Measurements from ENCODE around the gene HSD17B12.

HSD17B12 gene

DNA sequence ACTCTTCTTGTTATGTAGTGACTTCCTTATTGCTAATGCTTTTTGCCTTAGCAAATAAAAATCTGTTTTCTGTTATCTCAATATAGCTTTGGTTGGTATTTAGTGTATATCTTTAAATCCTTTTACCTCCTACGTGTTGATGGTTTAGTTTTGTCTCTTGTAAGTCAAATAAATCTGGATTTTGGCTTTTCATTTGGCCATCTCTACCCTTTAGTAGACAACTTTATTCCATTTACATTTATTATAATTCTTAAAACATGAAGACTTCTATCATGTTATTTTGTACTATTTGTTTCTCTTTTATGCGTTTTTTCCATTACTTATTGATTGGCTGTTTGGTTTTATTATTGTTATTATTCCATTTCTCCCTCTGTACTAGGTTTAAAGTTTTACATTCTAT lies 180.6 kb downstream of the HSD17B12 start:
- Histone ChIP-seq H3K18ac (ENCODE audit: low read length) (no peak overlapping the region), H3K9ac (ENCODE audit: low read length) (no peak overlapping the region), H3K4me1 (ENCODE audit: control insufficient read depth in 1 of 2, insufficient read depth in 2 of 2, low read length in 2 of 2) (no peaks in the 10 kb centered on the region), H2AK5ac (ENCODE audit: low read length) (no peak overlapping the region), H2BK12ac (ENCODE audit: low read length) (no peak overlapping the region), H3K4me3 (ENCODE audit: low read depth, low read length) (no peak overlapping the region), H2BK5ac (ENCODE audit: low read depth, low read length, poor library complexity) (no peak overlapping the region), H3K23ac (ENCODE audit: low read length) (no peak overlapping the region), H3K14ac (ENCODE audit: low read length) (no peak overlapping the region), H4K12ac (ENCODE audit: low read depth, low read length) (no peak overlapping the region), H2AFZ (ENCODE audit: insufficient read depth, low read length, poor library complexity) (no peak overlapping the region), H2BK120ac (ENCODE audit: insufficient read depth, low read length, poor library complexity) (no peak overlapping the region), H3K79me2 (ENCODE audit: control insufficient read depth, insufficient read depth, low read length, poor library complexity) (no peaks in the 10 kb centered on the region), H3K27me3 (ENCODE audit: insufficient read depth, low read length) (no peaks in the 10 kb centered on the region), H3K27ac (ENCODE audit: low read depth, low read length) (no peak overlapping the region), H3K79me1 (ENCODE audit: low read length) (no peaks in the 10 kb centered on the region), H4K8ac (ENCODE audit: low read depth, low read length) (no peak overlapping the region), H3K4me2 (ENCODE audit: low read length) (no peak overlapping the region), H4K91ac (ENCODE audit: low read depth, low read length) (no peak overlapping the region), H3K4ac (ENCODE audit: low read depth, low read length) (no peak overlapping the region), H3K36me3 (ENCODE audit: control insufficient read depth in 1 of 2, insufficient read depth in 2 of 2, low read length in 2 of 2) (peaks cover 0 to 2% of the 10 kb centered on the region in 2 experiments), H3K9me3 (ENCODE audit: insufficient read depth, low read depth, low read length) (peaks cover 3% of the 10 kb centered on the region)
- no CpG with 5 or more reads among the region's 2 CpGs for WGBS (ENCODE audit: extremely low coverage, insufficient coverage, insufficient read length)
- no peak for DNase-seq

- no peak overlapping the region for H2BK5ac ChIP-seq (ENCODE audit: low read depth, low read length, poor library complexity)
- no peak overlapping the region for H3K18ac ChIP-seq (ENCODE audit: low read length)
- no peak overlapping the region for H3K4ac ChIP-seq (ENCODE audit: low read depth, low read length)
- no peaks in the 10 kb centered on the region for H3K79me1 ChIP-seq (ENCODE audit: low read length)
- H4K12ac ChIP-seq (ENCODE audit: low read depth, low read length) = no peak overlapping the region
- H3K9me3 ChIP-seq (ENCODE audit: insufficient read depth, low read depth, low read length) = no peaks in the 10 kb centered on the region
- no peak overlapping the region for H2BK120ac ChIP-seq (ENCODE audit: insufficient read depth, low read length, poor library complexity)
- no peak overlapping the region for H2AFZ ChIP-seq (ENCODE audit: insufficient read depth, low read length, poor library complexity)
- H3K79me2 ChIP-seq (ENCODE audit: control insufficient read depth, insufficient read depth, low read length, poor library complexity) = no peaks in the 10 kb centered on the region
- H4K8ac ChIP-seq (ENCODE audit: low read depth, low read length) = no peak overlapping the region
- H3K36me3 ChIP-seq (ENCODE audit: control insufficient read depth in 1 of 2, insufficient read depth in 2 of 2, low read length in 2 of 2) = no peaks in the 10 kb centered on the region
- no peak overlapping the region for H3K4me3 ChIP-seq (ENCODE audit: low read depth, low read length)
- DNase-seq = no peak
- H2BK12ac ChIP-seq (ENCODE audit: low read length) = no peak overlapping the region
- no peak overlapping the region for H3K23ac ChIP-seq (ENCODE audit: low read length)
- no peak overlapping the region for H3K4me2 ChIP-seq (ENCODE audit: low read length)
- H3K27me3 ChIP-seq (ENCODE audit: insufficient read depth, low read length) = no peaks in the 10 kb centered on the region
- H3K14ac ChIP-seq (ENCODE audit: low read length) = no peak overlapping the region
- no peak overlapping the region for H2AK5ac ChIP-seq (ENCODE audit: low read length)
- H3K4me1 ChIP-seq (ENCODE audit: control insufficient read depth in 1 of 2, insufficient read depth in 2 of 2, low read length in 2 of 2) = no peaks in the 10 kb centered on the region
- no peak overlapping the region for H4K91ac ChIP-seq (ENCODE audit: low read depth, low read length)
- H3K9ac ChIP-seq (ENCODE audit: low read length) = no peak overlapping the region
- no CpG with 5 or more reads among the region's 2 CpGs for WGBS (ENCODE audit: extremely low coverage, insufficient coverage, insufficient read length)
- no peak overlapping the region for H3K27ac ChIP-seq (ENCODE audit: low read depth, low read length)
These were observed 186.0 kb downstream of the HSD17B12 start for GRCh38 chr11:43866520-43866919.

- Histone ChIP-seq H4K91ac (ENCODE audit: low read depth, low read length) (no peak overlapping the region), H3K4ac (ENCODE audit: low read depth, low read length) (no peak overlapping the region), H3K23ac (ENCODE audit: low read length) (no peak overlapping the region), H3K4me2 (ENCODE audit: low read length) (no peak overlapping the region), H3K36me3 (ENCODE audit: control insufficient read depth in 1 of 2, insufficient read depth in 2 of 2, low read length in 2 of 2) (no peaks in the 10 kb centered on the region), H2BK12ac (ENCODE audit: low read length) (no peak overlapping the region), H3K79me2 (ENCODE audit: control insufficient read depth, insufficient read depth, low read length, poor library complexity) (no peaks in the 10 kb centered on the region), H3K4me1 (ENCODE audit: control insufficient read depth in 1 of 2, insufficient read depth in 2 of 2, low read length in 2 of 2) (no peaks in the 10 kb centered on the region), H3K14ac (ENCODE audit: low read length) (no peak overlapping the region), H2AK5ac (ENCODE audit: low read length) (no peak overlapping the region), H2BK120ac (ENCODE audit: insufficient read depth, low read length, poor library complexity) (no peak overlapping the region), H3K18ac (ENCODE audit: low read length) (no peak overlapping the region), H4K8ac (ENCODE audit: low read depth, low read length) (no peak overlapping the region), H3K9me3 (ENCODE audit: insufficient read depth, low read depth, low read length) (no peaks in the 10 kb centered on the region), H2AFZ (ENCODE audit: insufficient read depth, low read length, poor library complexity) (no peak overlapping the region), H3K4me3 (ENCODE audit: low read depth, low read length) (no peak overlapping the region), H2BK5ac (ENCODE audit: low read depth, low read length, poor library complexity) (no peak overlapping the region), H3K27me3 (ENCODE audit: insufficient read depth, low read length) (no peaks in the 10 kb centered on the region), H4K12ac (ENCODE audit: low read depth, low read length) (no peak overlapping the region), H3K79me1 (ENCODE audit: low read length) (no peaks in the 10 kb centered on the region), H3K9ac (ENCODE audit: low read length) (no peak overlapping the region), H3K27ac (ENCODE audit: low read depth, low read length) (no peak overlapping the region)
- DNase-seq = no peak
These were observed 186.4 kb downstream of the HSD17B12 start for GRCh38 chr11:43866969-43867368.

DNA sequence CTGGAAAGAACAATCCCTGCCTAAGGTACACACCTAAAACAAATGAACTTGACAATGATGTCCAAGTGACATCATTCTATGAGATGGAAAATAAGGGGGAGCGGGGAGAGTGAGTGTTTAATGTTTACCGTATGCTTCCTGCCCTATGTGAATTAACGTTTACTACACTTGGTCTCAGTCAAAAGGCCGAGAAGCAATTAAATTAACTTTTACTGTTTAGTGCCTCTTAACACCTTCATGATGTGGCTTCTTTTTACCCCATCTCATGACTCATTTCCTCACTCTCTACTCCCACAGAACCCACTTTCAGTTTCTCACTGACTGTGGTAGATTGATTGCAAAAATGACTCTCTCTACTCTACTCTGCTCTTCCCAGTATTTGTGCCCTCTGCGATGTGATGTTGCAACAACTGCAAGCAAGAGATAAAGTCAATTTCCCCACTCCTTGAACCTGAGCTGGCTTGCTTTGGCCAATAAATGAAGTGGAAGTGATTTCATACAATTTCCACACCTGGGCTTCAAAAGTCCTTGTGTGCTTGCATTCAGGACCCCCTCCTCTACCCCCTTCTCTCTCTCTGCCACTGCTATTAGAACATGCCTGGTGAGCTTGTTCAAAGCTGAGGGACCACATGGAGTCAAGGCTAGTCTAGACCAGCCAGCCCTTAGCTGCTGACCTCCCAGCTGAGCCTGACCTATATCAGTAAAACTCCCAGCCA lies 188.5 kb downstream of the HSD17B12 start:
- H3K27ac ChIP-seq (ENCODE audit: low read depth, low read length) = no peak overlapping the region
- H3K4ac ChIP-seq (ENCODE audit: low read depth, low read length) = no peak overlapping the region
- H3K79me2 ChIP-seq (ENCODE audit: control insufficient read depth, insufficient read depth, low read length, poor library complexity) = no peaks in the 10 kb centered on the region
- H4K8ac ChIP-seq (ENCODE audit: low read depth, low read length) = no peak overlapping the region
- H3K4me1 ChIP-seq (ENCODE audit: control insufficient read depth in 1 of 2, insufficient read depth in 2 of 2, low read length in 2 of 2) = no peaks in the 10 kb centered on the region
- no peak overlapping the region for H3K23ac ChIP-seq (ENCODE audit: low read length)
- no peak overlapping the region for H2AFZ ChIP-seq (ENCODE audit: insufficient read depth, low read length, poor library complexity)
- no CpG with 5 or more reads among the region's 5 CpGs for WGBS (ENCODE audit: extremely low coverage, insufficient coverage, insufficient read length)
- no peak overlapping the region for H2BK5ac ChIP-seq (ENCODE audit: low read depth, low read length, poor library complexity)
- H2BK12ac ChIP-seq (ENCODE audit: low read length) = no peak overlapping the region
- DNase-seq = no peak
- H3K9ac ChIP-seq (ENCODE audit: low read length) = no peak overlapping the region
- H3K27me3 ChIP-seq (ENCODE audit: insufficient read depth, low read length) = no peaks in the 10 kb centered on the region
- no peak overlapping the region for H2AK5ac ChIP-seq (ENCODE audit: low read length)
- H3K36me3 ChIP-seq (ENCODE audit: control insufficient read depth in 1 of 2, insufficient read depth in 2 of 2, low read length in 2 of 2) = no peaks in the 10 kb centered on the region
- H3K14ac ChIP-seq (ENCODE audit: low read length) = no peak overlapping the region
- no peak overlapping the region for H3K18ac ChIP-seq (ENCODE audit: low read length)
- H3K79me1 ChIP-seq (ENCODE audit: low read length) = no peaks in the 10 kb centered on the region
- no peak overlapping the region for H3K4me2 ChIP-seq (ENCODE audit: low read length)
- H3K4me3 ChIP-seq (ENCODE audit: low read depth, low read length) = no peak overlapping the region
- no peak overlapping the region for H4K91ac ChIP-seq (ENCODE audit: low read depth, low read length)
- H2BK120ac ChIP-seq (ENCODE audit: insufficient read depth, low read length, poor library complexity) = no peak overlapping the region
- H4K12ac ChIP-seq (ENCODE audit: low read depth, low read length) = no peak overlapping the region
- peaks cover 3% of the 10 kb centered on the region for H3K9me3 ChIP-seq (ENCODE audit: insufficient read depth, low read depth, low read length)

Data from trophoblast cell (in vitro differentiated cells and primary cell).